ENCODE results near the gene BCL10. TPM values are rescaled to one million over a fixed set of nuclear protein-coding genes. Genes with fewer than 3 reads are reported as not detected.

The BCL10 gene
- polyA plus RNA-seq, 1 donor (not counting 4 experiments of a cell fraction or from before 2014, with no cell fraction given), result 22.4 TPM

- H3K79me2 ChIP-seq (ENCODE audit: control insufficient read depth, insufficient read depth, low read length), result no peaks in the 10 kb centered on the region
- H3K36me3 ChIP-seq (ENCODE audit: control insufficient read depth in 2 of 2, extremely low read depth in 1 of 2, insufficient read depth in 2 of 2, low read length in 2 of 2), result no peaks in the 10 kb centered on the region
- no peaks in the 10 kb centered on the region for H3K27me3 ChIP-seq (ENCODE audit: control insufficient read depth, extremely low read depth, insufficient read depth, low read length)
- no peaks in the 10 kb centered on the region for H3K9me3 ChIP-seq (ENCODE audit: control insufficient read depth, low read depth, low read length)
- H3K4me1 ChIP-seq (ENCODE audit: control insufficient read depth, extremely low read depth, insufficient read depth, low read length), result peaks cover 18% of the 10 kb centered on the region
- no peak overlapping the region for H3K4me2 ChIP-seq (ENCODE audit: control insufficient read depth, extremely low read depth, insufficient read depth, low read depth, low read length)
- H3K27ac ChIP-seq (ENCODE audit: control insufficient read depth, insufficient read depth, low read length), result no peak overlapping the region
- DNase-seq (ENCODE audit: low read depth, low spot score), result no peak
- H3K4me3 ChIP-seq (ENCODE audit: control insufficient read depth in 2 of 3, extremely low read depth in 1 of 3, insufficient read depth in 2 of 3, low read depth in 1 of 3, low read length in 3 of 3), result no peak overlapping the region
- FAIRE-seq, result no peak
- H3K9me1 ChIP-seq (ENCODE audit: control insufficient read depth, extremely low read depth, insufficient read depth, low read length), result no peaks in the 10 kb centered on the region
- no peak for TF ChIP-seq EZH2 (IDR thresholded peaks at IDR 0.05; ENCODE audit: low read length)
- TF ChIP-seq CTCF (optimal IDR thresholded peaks at IDR 0.05 in 1 of 3, IDR thresholded peaks at IDR 0.05 in 1 of 3, conservative IDR thresholded peaks at IDR 0.05 in 1 of 3; ENCODE audit: extremely low read depth in 1 of 3, insufficient read depth in 2 of 3, low read length in 3 of 3), result no peak
- dilution Hi-C loops (cut with MboI; ENCODE audit: extremely low pct_ligation_motif_present, low sequenced_read_pairs), result no loop called here
- H3K9ac ChIP-seq (ENCODE audit: control insufficient read depth, extremely low read depth, insufficient read depth, low read length), result no peak overlapping the region
- no peaks in the 10 kb centered on the region for H4K20me1 ChIP-seq (ENCODE audit: control insufficient read depth, extremely low read depth, insufficient read depth, low read length)
- H2AFZ ChIP-seq (ENCODE audit: control insufficient read depth, low read length), result no peak overlapping the region
Observed at GRCh38 chr1:85224295-85224694, 52.1 kb downstream of the BCL10 start.

GRCh38 chr1:85223334-85223733 is 53.1 kb downstream of the BCL10 start:
- Histone ChIP-seq H3K4me2 (ENCODE audit: control insufficient read depth, extremely low read depth, insufficient read depth, low read depth, low read length) (no peak overlapping the region), H3K4me1 (ENCODE audit: control insufficient read depth, extremely low read depth, insufficient read depth, low read length) (peaks cover 18% of the 10 kb centered on the region), H4K20me1 (ENCODE audit: control insufficient read depth, extremely low read depth, insufficient read depth, low read length) (no peaks in the 10 kb centered on the region), H2AFZ (ENCODE audit: control insufficient read depth, low read length) (no peak overlapping the region), H3K27ac (ENCODE audit: control insufficient read depth, insufficient read depth, low read length) (no peak overlapping the region), H3K9me1 (ENCODE audit: control insufficient read depth, extremely low read depth, insufficient read depth, low read length) (no peaks in the 10 kb centered on the region), H3K9me3 (ENCODE audit: control insufficient read depth, low read depth, low read length) (no peaks in the 10 kb centered on the region), H3K4me3 (ENCODE audit: control insufficient read depth in 2 of 3, extremely low read depth in 1 of 3, insufficient read depth in 2 of 3, low read depth in 1 of 3, low read length in 3 of 3) (no peak overlapping the region), H3K79me2 (ENCODE audit: control insufficient read depth, insufficient read depth, low read length) (no peaks in the 10 kb centered on the region), H3K36me3 (ENCODE audit: control insufficient read depth in 2 of 2, extremely low read depth in 1 of 2, insufficient read depth in 2 of 2, low read length in 2 of 2) (no peaks in the 10 kb centered on the region), H3K9ac (ENCODE audit: control insufficient read depth, extremely low read depth, insufficient read depth, low read length) (no peak overlapping the region), H3K27me3 (ENCODE audit: control insufficient read depth, extremely low read depth, insufficient read depth, low read length) (no peaks in the 10 kb centered on the region)
- DNase-seq (ENCODE audit: low read depth, low spot score) (no peak), FAIRE-seq (no peak)
- dilution Hi-C loops (cut with MboI; ENCODE audit: extremely low pct_ligation_motif_present, low sequenced_read_pairs), result no loop called here
- TF ChIP-seq EZH2 (IDR thresholded peaks at IDR 0.05; ENCODE audit: low read length), result no peak

- no peaks in the 10 kb centered on the region for H3K9me1 ChIP-seq (ENCODE audit: control insufficient read depth, extremely low read depth, insufficient read depth, low read length)
- no peak overlapping the region for H3K4me3 ChIP-seq (ENCODE audit: control insufficient read depth in 2 of 3, extremely low read depth in 1 of 3, insufficient read depth in 2 of 3, low read depth in 1 of 3, low read length in 3 of 3)
- no peaks in the 10 kb centered on the region for H3K9me3 ChIP-seq (ENCODE audit: control insufficient read depth, low read depth, low read length)
- peaks cover 18% of the 10 kb centered on the region for H3K4me1 ChIP-seq (ENCODE audit: control insufficient read depth, extremely low read depth, insufficient read depth, low read length)
- DNase-seq (ENCODE audit: low read depth, low spot score), result no peak
- H3K9ac ChIP-seq (ENCODE audit: control insufficient read depth, extremely low read depth, insufficient read depth, low read length), result no peak overlapping the region
- H3K79me2 ChIP-seq (ENCODE audit: control insufficient read depth, insufficient read depth, low read length), result no peaks in the 10 kb centered on the region
- no peak overlapping the region for H3K4me2 ChIP-seq (ENCODE audit: control insufficient read depth, extremely low read depth, insufficient read depth, low read depth, low read length)
- H3K27ac ChIP-seq (ENCODE audit: control insufficient read depth, insufficient read depth, low read length), result no peak overlapping the region
- H3K36me3 ChIP-seq (ENCODE audit: control insufficient read depth in 2 of 2, extremely low read depth in 1 of 2, insufficient read depth in 2 of 2, low read length in 2 of 2), result no peaks in the 10 kb centered on the region
- H2AFZ ChIP-seq (ENCODE audit: control insufficient read depth, low read length), result no peak overlapping the region
- no peaks in the 10 kb centered on the region for H4K20me1 ChIP-seq (ENCODE audit: control insufficient read depth, extremely low read depth, insufficient read depth, low read length)
- TF ChIP-seq EZH2 (IDR thresholded peaks at IDR 0.05; ENCODE audit: low read length) (no peak), CTCF (optimal IDR thresholded peaks at IDR 0.05 in 1 of 3, IDR thresholded peaks at IDR 0.05 in 1 of 3, conservative IDR thresholded peaks at IDR 0.05 in 1 of 3; ENCODE audit: extremely low read depth in 1 of 3, insufficient read depth in 2 of 3, low read length in 3 of 3) (no peak)
- H3K27me3 ChIP-seq (ENCODE audit: control insufficient read depth, extremely low read depth, insufficient read depth, low read length), result no peaks in the 10 kb centered on the region
- dilution Hi-C loops (cut with MboI; ENCODE audit: extremely low pct_ligation_motif_present, low sequenced_read_pairs), result no loop called here
- FAIRE-seq, result no peak
Observed at GRCh38 chr1:85220756-85221201, 55.7 kb downstream of the BCL10 start.

Data from keratinocyte (primary cell).